Keratinocyte (primary cell): ENCODE measurements around the gene CRBN. TPM values are rescaled to one million over a fixed set of nuclear protein-coding genes. Genes with fewer than 3 reads are reported as not detected.

Source experiments
- DNase-seq: peaks from one replicate; pipeline ENCODE4 v3.0.0-alpha.2; 2011; ENCODE audit warnings: low read depth, missing footprints, low spot score
- FAIRE-seq: peaks from 2 replicates; lab custom pipeline; 2011; peaks lifted over from hg19 to GRCh38; lab: Jason Lieb, UNC
- H2AFZ ChIP-seq: 2 replicates; pipeline ENCODE4 v1.6.0; 2012; ENCODE audit warnings: low read length, control low read depth, inconsistent platforms; ENCODE audit not compliant: control insufficient read depth
- H3K27ac ChIP-seq: 2 replicates; pipeline ENCODE4 v1.5.1; 2011; ENCODE audit warnings: low read length; ENCODE audit not compliant: control insufficient read depth, insufficient read depth
- H3K27me3 ChIP-seq: 3 replicates; pipeline ENCODE4 v1.6.0; 2011; ENCODE audit warnings: low read length; ENCODE audit not compliant: control insufficient read depth, insufficient read depth; ENCODE audit errors: extremely low read depth
- H3K36me3 ChIP-seq, 2 experiments: 2 replicates in 1 of 2; 3 replicates in 1 of 2; pipeline ENCODE4 v1.5.1; 2011; ENCODE audit warnings: low read length in 2 of 2, mild to moderate bottlenecking in 1 of 2; ENCODE audit not compliant: control insufficient read depth in 2 of 2, insufficient read depth in 2 of 2; ENCODE audit errors: extremely low read depth in 1 of 2
- H3K4me1 ChIP-seq: 3 replicates; pipeline ENCODE4 v1.5.1; 2011; ENCODE audit warnings: low read length; ENCODE audit not compliant: control insufficient read depth, insufficient read depth; ENCODE audit errors: extremely low read depth
- H3K4me2 ChIP-seq: 3 replicates; pipeline ENCODE4 v1.6.0; 2011; ENCODE audit warnings: low read depth, low read length; ENCODE audit not compliant: control insufficient read depth, insufficient read depth; ENCODE audit errors: extremely low read depth
- H3K4me3 ChIP-seq, 3 experiments: fragments of 200-600 bp in 1 of 3; sonication (generic) in 1 of 3; 2 replicates in 2 of 3; 3 replicates in 1 of 3; pipeline ENCODE4 v1.5.1; 2011 to 2016; ENCODE audit warnings: low read length in 3 of 3, mild to moderate bottlenecking in 3 of 3, control low read depth in 2 of 3, inconsistent platforms in 1 of 3, low read depth in 1 of 3, mixed read lengths in 1 of 3, mixed run types in 1 of 3, moderate library complexity in 1 of 3; ENCODE audit not compliant: control insufficient read depth in 2 of 3, insufficient read depth in 2 of 3; ENCODE audit errors: extremely low read depth in 1 of 3
- H3K79me2 ChIP-seq: 2 replicates; pipeline ENCODE4 v1.6.0; 2012; ENCODE audit warnings: low read length; ENCODE audit not compliant: control insufficient read depth, insufficient read depth
- H3K9ac ChIP-seq: 3 replicates; pipeline ENCODE4 v1.6.0; 2011; ENCODE audit warnings: low read length; ENCODE audit not compliant: control insufficient read depth, insufficient read depth; ENCODE audit errors: extremely low read depth
- H3K9me1 ChIP-seq: 3 replicates; pipeline ENCODE4 v1.6.0; 2011; ENCODE audit warnings: low read length; ENCODE audit not compliant: control insufficient read depth, insufficient read depth; ENCODE audit errors: extremely low read depth
- H3K9me3 ChIP-seq: 2 replicates; pipeline ENCODE4 v1.5.1; 2012; ENCODE audit warnings: low read depth, low read length; ENCODE audit not compliant: control insufficient read depth
- H4K20me1 ChIP-seq: 3 replicates; pipeline ENCODE4 v1.6.0; 2011; ENCODE audit warnings: low read length; ENCODE audit not compliant: control insufficient read depth, insufficient read depth; ENCODE audit errors: extremely low read depth
- CTCF ChIP-seq, 3 experiments: IDR thresholded peaks in 1 of 3; conservative IDR thresholded peaks in 1 of 3; optimal IDR thresholded peaks in 1 of 3; 2 replicates in 2 of 3; 3 replicates in 1 of 3; pipeline versions ENCODE3 to v1.5.1; 2011; ENCODE audit warnings: low read length in 3 of 3, mild to moderate bottlenecking in 3 of 3, moderate library complexity in 2 of 3, control low read depth in 1 of 3, inconsistent platforms in 1 of 3; ENCODE audit not compliant: insufficient read depth in 2 of 3; ENCODE audit errors: extremely low read depth in 1 of 3
- EZH2 ChIP-seq: IDR thresholded peaks from one replicate; pipeline ENCODE4 v1.6.1; 2012; ENCODE audit warnings: inconsistent platforms, mild to moderate bottlenecking, low read length, moderate library complexity
- dilution Hi-C: fragments of 300-500 bp; cut with MboI; formaldehyde crosslinking; loops from one replicate; pipeline ENCODE4 v1.7.0; 2020; ENCODE audit warnings: low sequenced_read_pairs; ENCODE audit not compliant: extremely low pct_ligation_motif_present
- polyA plus RNA-seq, 5 experiments: library from polyadenylated mRNA; depleted of rRNA in 3 of 5; stranded (reverse) in 3 of 5; stranded (forward) in 1 of 5; unstranded in 1 of 5; fragments of >200 nt; gene quantifications; 1 replicate in 1 of 5; 2 replicates in 3 of 5; 3 replicates in 1 of 5; pipeline versions ENCODE4 v1.2.1 to v1.2.3, GENCODE V29; 2011 to 2012; ENCODE audit warnings: missing spikeins in 2 of 5, low read depth in 1 of 5, low replicate concordance in 1 of 5

Gene CRBN
- polyA plus RNA-seq, 1 donor (not counting 4 experiments of a cell fraction or from before 2014, with no cell fraction given) = 37.7 TPM

- Histone ChIP-seq H4K20me1 (no peaks in the 10 kb centered on the region), H3K9me1 (no peaks in the 10 kb centered on the region), H3K4me2 (no peak overlapping the region), H3K4me3 (no peak overlapping the region), H2AFZ (no peak overlapping the region), H3K27ac (no peak overlapping the region), H3K79me2 (peaks cover 20% of the 10 kb centered on the region), H3K4me1 (peaks cover under 1% of the 10 kb centered on the region), H3K9ac (no peak overlapping the region), H3K36me3 (peaks cover 4 to 11% of the 10 kb centered on the region in 2 experiments), H3K27me3 (no peaks in the 10 kb centered on the region), H3K9me3 (no peaks in the 10 kb centered on the region)
- FAIRE-seq (no peak), DNase-seq (no peak)
- dilution Hi-C loops = no loop called here
- no peak for TF ChIP-seq CTCF (optimal IDR thresholded peaks at IDR 0.05 in 1 of 3, IDR thresholded peaks at IDR 0.05 in 1 of 3, conservative IDR thresholded peaks at IDR 0.05 in 1 of 3; ENCODE audit: extremely low read depth in 1 of 3, insufficient read depth in 2 of 3, low read length in 3 of 3)
- TF ChIP-seq EZH2 = no peak
Observed at GRCh38 chr3:3172627-3173026, 6.9 kb downstream of the CRBN start.

DNA sequence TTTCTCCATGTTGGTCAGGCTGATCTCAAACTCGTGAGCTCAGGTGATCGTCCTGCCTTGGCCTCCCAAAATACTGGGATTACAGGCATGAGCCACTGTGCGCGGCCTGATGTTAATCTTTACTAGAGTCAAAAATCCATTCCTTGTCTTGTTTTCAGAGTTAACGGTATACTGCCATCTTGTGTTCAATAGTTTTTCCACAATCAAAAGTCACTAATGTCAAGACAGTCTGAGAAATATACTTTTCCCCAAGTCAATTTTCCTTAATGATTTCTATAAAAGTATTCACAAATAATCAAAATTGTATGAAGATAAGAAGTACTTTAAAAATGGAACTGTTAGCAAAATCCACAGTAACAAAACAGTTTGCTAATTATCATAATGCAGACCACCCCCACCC lies 8.5 kb downstream of the CRBN start:
- H3K27me3 ChIP-seq = no peaks in the 10 kb centered on the region
- no peak overlapping the region for H3K4me2 ChIP-seq
- H3K4me1 ChIP-seq = no peaks in the 10 kb centered on the region
- no peak overlapping the region for H2AFZ ChIP-seq
- H3K79me2 ChIP-seq = peaks cover 5% of the 10 kb centered on the region
- H3K4me3 ChIP-seq = no peak overlapping the region
- dilution Hi-C loops = no loop called here
- no peaks in the 10 kb centered on the region for H3K9me3 ChIP-seq
- H3K27ac ChIP-seq = no peak overlapping the region
- no peaks in the 10 kb centered on the region for H3K9me1 ChIP-seq
- no peak for DNase-seq
- TF ChIP-seq CTCF (optimal IDR thresholded peaks at IDR 0.05 in 1 of 3, IDR thresholded peaks at IDR 0.05 in 1 of 3, conservative IDR thresholded peaks at IDR 0.05 in 1 of 3; ENCODE audit: extremely low read depth in 1 of 3, insufficient read depth in 2 of 3, low read length in 3 of 3) (peak in 1 of 3 experiments; percentile 35), EZH2 (no peak)
- FAIRE-seq = no peak
- no peaks in the 10 kb centered on the region for H4K20me1 ChIP-seq
- H3K9ac ChIP-seq = no peak overlapping the region
- H3K36me3 ChIP-seq = peaks cover 5 to 11% of the 10 kb centered on the region in 2 experiments
